Myocyte (in vitro differentiated cells): Measurements from ENCODE around the gene SSH3. TPM values are rescaled to one million over a fixed set of nuclear protein-coding genes. Genes with fewer than 3 reads are reported as not detected.
A peak's percentile ranks its signal among the peaks of the same experiment; 100 is the strongest.

Experiments
- DNase-seq: peaks from one replicate; pipeline ENCODE4 v3.0.0-alpha.2; 2012; ENCODE audit warnings: low read depth
- total RNA-seq: library from RNA; depleted of rRNA; stranded (reverse); fragments of >200 nt; gene quantifications from 2 replicates; pipeline ENCODE4 v1.2.3, GENCODE V29; 2014

SSH3 gene
- total RNA-seq, 1 donor from 2014 or later, result 18.3 TPM

GRCh38 chr11:67278939-67279588 is 24.3 kb upstream of the SSH3 start:
- DNase-seq, result no peak

- no peak for DNase-seq
These were observed 23.6 kb upstream of the SSH3 start for GRCh38 chr11:67279589-67280340.

DNA sequence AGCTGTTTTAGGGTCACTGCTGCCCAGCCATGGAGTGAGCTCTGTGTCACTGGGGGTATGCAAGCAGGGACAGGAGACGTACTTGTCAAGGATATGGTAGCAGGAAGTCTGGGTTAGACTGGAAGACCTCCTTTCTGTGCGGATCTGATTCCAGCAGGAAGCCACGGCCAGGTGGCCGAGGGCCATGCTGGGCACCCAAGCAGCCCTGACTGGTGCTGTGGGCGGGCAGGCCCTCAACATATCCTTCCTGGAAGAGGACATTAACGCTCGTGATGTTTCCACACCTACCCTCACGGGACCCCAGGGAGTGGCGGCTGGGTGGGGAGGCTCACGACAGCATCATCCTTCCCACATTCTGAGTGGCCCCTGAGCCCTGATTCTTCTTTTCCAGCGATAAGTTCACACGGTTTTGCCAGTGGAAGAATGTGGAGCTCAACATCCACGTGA is 23.0 kb upstream of the SSH3 start:
- DNase-seq, result no peak

DNA sequence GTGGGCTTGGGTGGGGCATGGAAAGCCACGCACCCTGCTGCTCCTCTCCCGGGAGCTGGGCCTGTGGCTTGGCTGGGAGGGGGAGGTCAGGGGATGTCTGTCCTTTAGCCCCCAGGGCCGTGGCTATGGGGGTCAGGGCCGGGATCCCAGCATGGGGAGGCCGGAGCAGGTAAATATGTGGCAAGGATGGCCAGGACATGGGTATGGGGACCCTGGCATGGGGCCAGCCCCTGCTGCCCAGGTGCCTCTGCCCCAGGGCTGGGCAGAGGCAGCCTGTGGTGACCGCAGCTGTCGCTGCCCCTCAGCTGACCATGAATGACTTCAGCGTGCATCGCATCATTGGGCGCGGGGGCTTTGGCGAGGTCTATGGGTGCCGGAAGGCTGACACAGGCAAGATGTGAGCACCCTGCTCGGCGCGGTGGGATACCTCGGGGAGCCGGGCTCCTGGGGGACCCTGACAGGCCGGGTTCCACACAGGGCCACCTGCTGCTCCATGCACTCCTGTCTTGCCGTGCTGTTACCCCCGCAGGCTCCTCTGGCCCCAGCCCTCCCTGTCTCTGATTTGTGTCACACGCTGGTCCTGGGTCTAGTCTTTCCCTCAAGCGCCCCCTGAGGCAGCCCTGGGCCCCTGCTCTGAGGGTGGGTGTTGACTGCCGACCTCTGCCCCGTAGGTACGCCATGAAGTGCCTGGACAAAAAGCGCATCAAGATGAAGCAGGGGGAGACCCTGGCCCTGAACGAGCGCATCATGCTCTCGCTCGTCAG is 22.4 kb upstream of the SSH3 start:
- peak; percentile 79 for DNase-seq

- no peak for DNase-seq
These were observed 21.7 kb upstream of the SSH3 start for GRCh38 chr11:67281552-67282150.

GRCh38 chr11:67282155-67282875 is 21.0 kb upstream of the SSH3 start:
- no peak for DNase-seq

GRCh38 chr11:67282876-67283371 is 20.4 kb upstream of the SSH3 start:
- no peak for DNase-seq

GRCh38 chr11:67283481-67283963 is 19.8 kb upstream of the SSH3 start:
- DNase-seq, result no peak

GRCh38 chr11:67284811-67285540 is 18.4 kb upstream of the SSH3 start:
- no peak for DNase-seq

DNA sequence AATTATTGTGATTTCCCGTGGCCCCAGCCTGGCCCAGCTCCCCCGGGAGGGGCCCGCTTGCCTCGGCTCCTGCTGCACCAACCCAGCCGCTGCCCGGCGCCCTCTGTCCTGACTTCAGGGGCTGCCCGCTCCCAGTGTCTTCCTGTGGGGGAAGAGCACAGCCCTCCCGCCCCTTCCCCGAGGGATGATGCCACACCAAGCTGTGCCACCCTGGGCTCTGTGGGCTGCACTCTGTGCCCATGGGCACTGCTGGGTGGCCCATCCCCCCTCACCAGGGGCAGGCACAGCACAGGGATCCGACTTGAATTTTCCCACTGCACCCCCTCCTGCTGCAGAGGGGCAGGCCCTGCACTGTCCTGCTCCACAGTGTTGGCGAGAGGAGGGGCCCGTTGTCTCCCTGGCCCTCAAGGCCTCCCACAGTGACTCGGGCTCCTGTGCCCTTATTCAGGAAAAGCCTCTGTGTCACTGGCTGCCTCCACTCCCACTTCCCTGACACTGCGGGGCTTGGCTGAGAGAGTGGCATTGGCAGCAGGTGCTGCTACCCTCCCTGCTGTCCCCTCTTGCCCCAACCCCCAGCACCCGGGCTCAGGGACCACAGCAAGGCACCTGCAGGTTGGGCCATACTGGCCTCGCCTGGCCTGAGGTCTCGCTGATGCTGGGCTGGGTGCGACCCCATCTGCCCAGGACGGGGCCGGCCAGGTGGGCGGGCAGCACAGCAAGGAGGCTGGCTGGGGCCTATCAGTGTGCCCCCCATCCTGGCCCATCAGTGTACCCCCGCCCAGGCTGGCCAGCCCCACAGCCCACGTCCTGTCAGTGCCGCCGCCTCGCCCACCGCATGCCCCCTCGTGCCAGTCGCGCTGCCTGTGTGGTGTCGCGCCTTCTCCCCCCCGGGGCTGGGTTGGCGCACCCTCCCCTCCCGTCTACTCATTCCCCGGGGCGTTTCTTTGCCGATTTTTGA is 17.5 kb upstream of the SSH3 start:
- no peak for DNase-seq

DNA sequence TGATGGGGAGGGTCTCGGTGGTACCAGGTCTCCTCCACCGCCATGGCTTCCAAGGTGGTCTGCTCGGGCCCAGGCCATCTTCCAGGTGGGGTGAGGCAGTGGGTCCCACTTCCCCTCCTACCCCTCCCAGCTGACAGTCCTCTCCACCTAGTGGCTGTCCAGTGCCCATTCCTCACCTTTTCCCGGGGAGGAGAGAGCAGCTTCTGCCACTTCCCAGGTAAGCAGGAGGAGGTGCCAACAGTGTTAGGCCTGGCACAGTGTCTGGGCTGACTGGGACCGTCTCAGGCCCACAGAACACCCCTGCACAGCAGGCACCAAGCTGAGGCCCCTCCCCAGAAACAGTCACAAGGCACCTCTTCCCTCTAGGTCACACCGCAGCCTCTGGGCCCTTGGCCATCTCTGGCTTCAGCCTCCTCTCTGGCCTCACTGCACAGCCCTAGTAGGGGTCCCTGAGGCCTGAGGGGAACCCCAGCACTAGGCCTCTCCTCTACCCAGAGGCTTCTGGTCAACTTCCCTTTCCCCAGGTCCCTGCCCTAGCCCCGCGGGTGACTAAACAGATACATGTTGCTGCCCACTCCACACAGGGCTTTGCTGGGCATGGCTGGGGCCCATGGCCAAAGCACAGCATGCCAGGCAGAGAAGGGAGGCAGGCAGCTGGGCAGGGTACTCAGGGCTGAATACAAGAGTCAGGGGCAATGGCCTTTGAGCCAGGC is 16.6 kb upstream of the SSH3 start:
- DNase-seq, result no peak

DNA sequence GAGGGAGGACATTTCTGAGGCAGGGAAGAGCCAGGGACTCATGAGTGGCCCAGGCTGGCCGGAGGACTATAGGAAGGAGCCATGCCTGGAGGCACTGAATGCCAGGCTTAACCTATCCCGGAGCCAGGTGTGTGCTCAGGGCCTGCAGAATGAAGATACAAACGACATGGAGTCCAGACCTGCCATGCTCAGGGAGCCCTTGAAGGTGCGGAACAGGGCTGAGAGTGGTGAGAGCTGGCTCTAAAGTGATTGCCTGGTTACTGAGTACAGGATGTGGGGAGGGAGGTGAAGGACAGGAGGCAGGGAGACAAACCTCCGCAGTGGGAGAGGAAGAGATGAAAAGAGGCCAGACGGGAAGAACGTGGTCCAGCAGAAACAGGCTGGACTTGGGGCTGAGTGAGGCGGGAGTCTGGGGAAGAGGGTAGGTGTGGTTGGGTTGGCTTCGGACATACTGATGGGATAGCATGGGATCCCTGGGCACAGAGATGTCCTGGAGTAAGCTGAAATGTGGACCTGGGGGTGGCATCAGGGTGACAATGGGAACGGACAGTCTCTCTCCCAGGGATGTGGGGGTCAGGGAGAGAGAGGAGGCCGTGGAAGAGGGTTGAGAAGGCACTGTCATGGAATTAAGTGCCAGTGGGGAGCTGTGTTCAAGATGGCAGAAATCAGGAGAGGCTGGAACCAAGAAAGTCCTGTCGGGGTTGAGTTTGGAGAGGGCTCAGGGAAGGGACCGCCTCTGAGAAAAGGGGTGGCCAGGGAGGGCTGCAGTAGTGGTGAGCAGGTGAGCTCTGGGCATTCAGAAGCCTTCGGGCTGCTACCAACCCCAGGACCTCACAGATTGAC is 15.8 kb upstream of the SSH3 start:
- no peak for DNase-seq

GRCh38 chr11:67288198-67288451 is 15.2 kb upstream of the SSH3 start:
- DNase-seq, result no peak

- DNase-seq, result peak; percentile 86
These were observed 14.7 kb upstream of the SSH3 start for GRCh38 chr11:67288452-67289225.

- DNase-seq, result no peak
These were observed 14.1 kb upstream of the SSH3 start, which contains the start of gene ANKRD13D for GRCh38 chr11:67289226-67289650. Gene ANKRD13D, plus strand, starts transcription at chr11:67289303. Its CDS starts 158 bp downstream, at chr11:67289461.

DNA sequence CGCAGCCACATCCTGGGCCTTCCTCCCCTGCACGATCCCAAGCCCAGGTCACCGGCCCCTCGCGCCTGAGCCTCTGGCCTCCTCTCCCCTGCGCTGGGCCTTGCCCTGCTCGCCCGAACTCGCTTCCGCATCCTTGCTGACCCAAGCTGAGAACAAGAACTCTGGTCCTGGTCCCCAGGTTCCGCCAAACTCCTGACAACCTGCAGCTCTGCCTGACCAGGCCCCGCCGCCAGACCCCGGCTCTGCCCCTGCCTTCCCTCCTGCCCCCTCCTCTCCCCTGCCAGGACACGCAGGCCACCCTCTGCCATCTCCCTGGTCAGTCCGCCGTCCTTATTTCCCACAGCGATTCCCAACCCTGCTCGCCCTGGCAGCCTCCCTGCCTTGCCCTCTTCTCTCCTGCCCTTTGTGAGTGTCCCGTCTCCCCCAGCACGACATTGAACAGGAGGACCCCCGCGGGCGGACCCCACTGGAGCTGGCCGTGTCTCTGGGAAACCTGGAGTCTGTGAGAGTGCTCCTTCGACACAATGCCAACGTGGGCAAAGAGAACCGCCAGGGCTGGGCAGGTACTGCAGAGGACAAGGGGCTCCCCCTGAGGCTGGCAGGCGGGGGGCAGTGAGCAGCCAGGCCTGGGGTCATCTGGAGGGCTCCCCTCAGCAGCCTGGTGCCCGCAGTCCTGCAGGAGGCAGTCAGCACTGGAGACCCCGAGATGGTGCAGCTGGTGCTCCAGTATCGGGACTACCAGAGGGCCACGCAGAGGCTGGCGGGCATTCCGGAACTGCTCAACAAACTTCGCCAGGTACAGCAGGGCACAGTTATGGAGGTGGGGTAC is 13.5 kb upstream of the SSH3 start:
- DNase-seq, result no peak
